ENCODE data around the gene SELENOO. TPM values are rescaled to one million over a fixed set of nuclear protein-coding genes. Genes with fewer than 3 reads are reported as not detected.
"Not testable (repeated sequence)": the region's sequence is repeated elsewhere in the genome, so short reads cannot be mapped to it uniquely, and the experiment has no call there.

The SELENOO gene, protein sequence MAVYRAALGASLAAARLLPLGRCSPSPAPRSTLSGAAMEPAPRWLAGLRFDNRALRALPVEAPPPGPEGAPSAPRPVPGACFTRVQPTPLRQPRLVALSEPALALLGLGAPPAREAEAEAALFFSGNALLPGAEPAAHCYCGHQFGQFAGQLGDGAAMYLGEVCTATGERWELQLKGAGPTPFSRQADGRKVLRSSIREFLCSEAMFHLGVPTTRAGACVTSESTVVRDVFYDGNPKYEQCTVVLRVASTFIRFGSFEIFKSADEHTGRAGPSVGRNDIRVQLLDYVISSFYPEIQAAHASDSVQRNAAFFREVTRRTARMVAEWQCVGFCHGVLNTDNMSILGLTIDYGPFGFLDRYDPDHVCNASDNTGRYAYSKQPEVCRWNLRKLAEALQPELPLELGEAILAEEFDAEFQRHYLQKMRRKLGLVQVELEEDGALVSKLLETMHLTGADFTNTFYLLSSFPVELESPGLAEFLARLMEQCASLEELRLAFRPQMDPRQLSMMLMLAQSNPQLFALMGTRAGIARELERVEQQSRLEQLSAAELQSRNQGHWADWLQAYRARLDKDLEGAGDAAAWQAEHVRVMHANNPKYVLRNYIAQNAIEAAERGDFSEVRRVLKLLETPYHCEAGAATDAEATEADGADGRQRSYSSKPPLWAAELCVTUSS
- 30.8 and 34.4 TPM in 2 replicates for total RNA-seq
- polyA plus RNA-seq (2012) = 21.6 TPM

DNA sequence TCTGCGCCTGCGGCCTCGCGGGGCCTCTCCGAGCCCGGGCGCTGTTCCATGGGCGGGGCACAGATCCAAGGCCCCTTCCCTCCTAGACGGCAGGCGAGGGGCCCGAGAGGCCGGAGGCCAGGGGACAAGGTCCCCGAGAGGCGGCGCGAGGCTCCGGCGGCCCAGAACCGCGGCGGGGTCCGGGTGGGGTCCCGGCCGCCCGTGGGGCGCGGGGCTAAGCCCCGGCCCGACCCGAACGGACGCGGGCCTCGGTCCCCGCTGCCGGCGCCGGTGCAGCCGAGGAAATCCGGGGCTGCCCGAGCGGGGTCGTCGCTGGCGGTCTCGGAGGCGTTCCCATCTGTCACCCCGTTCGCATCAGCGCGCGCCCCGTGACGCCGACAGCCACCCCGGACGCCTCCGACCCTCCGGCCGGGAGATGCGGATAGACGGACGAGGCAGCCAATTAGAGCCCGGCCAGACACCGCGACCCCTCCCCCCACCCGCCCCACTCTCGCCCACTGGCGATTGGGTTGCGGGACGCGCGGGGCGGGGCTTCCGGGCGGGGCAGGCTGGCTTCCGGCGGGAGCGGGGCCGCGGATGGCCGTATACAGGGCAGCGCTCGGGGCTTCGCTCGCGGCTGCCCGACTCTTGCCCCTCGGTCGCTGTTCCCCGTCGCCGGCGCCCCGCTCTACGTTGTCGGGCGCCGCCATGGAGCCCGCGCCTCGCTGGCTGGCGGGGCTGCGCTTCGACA is at the start of gene SELENOO:
SELENOO (plus strand) TSS at position 551 of the 730 bp plus-strand sequence; CDS start at position 577, 26 bp downstream.
- peak; percentile 89 for DNase-seq (ENCODE audit: low read depth)

DNA sequence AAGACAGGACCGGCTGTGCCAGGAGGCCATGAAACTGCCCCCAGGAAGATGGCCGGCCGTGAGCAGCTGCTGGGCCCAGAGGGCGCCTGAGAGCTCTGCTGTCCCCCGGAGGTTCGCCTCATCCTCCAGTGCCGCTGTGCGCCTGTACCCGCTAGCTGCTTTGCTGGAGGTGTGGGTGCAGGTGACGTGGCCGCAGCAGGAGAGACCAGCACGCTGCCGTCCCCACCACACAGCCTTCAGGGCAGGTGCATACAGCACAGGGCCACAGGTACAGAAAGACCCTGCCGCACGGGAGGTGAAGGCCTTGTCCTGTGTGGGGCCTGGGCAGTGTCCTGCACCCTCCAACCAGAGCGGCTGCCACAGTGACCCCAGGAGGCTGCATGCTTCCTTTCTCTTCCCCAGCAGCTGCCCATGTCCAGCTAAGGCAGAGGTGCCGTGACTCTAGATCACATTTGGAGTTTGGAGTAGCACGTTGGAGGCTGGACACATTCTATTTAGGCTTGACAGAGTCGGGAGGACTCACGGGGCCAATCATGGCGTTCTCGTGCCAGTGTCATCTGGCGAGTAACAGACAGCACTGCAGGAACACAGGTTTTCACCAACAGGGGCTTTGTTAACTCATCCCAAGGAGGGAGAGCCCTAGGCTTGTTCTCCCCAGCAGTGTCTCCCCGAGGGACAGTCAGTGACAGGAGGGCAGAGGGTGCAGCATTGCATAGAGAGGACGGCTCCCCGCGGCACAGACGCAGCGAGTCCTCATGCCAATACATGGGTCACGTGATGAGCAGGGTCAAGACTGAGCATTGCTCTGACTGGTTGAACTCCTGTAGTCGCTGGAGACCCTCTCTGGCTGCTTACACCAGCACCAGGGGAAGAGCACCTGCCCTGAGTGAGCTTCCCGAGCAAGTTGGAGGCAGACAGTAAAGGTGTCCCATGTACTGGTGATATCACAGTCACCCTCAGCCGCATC is 49.0 kb upstream of the SELENOO start:
- no peak for DNase-seq (ENCODE audit: low read depth)

DNA sequence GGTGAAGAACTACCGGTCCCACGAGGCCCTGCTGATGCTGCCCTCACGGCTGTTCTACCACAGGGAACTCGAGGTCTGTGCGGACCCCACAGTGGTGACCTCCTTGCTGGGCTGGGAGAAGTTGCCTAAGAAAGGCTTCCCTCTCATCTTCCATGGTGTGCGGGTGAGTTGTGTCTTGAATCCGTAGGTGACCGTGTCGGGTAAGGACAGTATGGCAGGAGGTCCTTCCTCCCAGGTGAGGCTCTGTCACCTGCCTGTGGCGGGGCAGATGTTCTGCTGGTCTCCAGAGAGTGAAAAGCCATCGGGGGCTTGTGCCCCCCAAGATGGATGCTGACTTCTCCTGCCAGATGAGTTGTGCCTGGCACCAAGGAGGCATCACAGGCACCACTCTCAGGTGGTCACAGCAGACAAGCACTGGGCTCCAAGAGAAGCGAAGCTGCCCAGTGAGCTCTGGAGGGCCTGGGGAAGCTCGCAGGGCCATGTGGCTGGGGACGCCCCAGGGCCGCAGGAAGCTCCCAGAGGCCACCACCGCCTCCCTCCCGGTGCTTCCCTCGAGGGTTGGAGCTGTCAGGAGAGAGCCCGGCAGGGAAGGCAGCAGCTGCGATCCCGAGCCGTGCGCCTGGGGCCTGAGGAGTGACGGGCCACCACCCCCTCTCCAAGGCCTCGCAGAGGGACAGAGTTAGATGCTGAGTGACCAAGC is 47.6 kb upstream of the SELENOO start:
- DNase-seq (ENCODE audit: low read depth) = no peak

DNA sequence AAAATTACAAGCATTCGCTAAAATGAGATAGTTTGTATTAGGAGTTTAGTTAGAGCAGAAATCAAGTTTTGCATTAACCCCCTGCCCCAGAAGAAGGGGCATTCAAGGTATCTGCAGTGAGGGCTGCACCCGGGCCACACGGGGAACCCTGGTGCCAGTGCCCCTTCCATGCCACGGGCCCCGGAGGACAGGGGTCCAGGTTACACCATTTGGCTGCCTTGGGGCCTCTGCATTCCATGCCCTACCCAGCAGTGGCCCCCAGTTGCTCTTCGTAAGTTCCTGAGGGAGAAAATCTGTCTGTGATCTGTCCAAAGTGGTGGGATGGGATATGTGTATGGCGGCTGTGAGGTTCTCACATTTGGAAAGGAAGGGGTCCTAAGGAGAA is 47.1 kb upstream of the SELENOO start:
- DNase-seq (ENCODE audit: low read depth) = no peak

DNA sequence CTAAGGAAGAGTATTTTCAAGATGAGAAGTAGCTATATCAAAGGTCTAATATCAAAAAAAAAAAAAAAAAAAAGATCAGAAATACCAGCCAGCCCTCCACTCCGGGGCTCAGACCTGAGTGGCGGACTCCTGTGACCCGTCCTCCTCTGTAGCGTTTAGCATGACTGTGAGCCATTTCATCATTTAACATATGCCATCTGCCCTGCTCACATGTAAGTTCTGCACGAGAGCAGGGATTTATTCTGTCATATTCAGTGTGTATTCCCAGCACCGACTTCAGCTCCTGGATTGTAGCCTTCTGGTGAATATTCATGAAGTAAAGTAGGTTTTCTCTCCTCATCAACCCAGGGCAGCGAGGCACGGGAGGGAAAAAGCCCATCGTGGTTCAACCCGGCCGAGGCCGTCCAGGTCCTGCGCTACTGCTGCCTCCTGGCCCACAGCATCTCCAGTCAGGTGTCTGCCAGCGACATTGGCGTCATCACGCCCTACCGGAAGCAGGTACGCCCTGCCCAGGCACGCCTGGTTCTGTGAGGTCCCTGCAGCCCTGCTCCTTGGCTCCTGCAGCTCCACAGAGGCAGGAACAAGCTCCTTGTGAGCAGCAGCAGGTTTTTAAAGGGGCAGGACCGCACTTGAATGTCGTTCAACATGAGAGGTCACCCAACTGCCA is 43.0 kb upstream of the SELENOO start:
- no peak for DNase-seq (ENCODE audit: low read depth)

DNA sequence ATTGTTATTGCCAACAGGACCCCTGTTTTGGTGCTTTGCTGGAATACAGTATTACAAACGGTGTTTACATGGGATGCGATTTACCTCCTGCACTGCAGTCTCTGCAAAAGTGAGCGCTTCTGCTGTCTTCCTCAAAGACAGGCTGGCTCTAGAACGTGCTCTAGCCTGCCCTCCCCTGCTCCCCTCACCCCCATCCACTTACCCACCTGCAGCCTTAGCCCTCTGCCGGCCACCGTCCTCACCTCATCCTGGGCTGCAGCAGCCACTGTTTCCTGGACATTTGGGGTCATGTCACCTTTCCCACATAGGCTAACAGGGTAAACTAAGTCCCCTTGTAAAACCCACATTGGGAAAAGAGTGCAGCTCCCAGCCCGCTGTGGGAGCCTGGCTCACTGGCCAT is 39.9 kb upstream of the SELENOO start:
- DNase-seq (ENCODE audit: low read depth) = no peak

DNA sequence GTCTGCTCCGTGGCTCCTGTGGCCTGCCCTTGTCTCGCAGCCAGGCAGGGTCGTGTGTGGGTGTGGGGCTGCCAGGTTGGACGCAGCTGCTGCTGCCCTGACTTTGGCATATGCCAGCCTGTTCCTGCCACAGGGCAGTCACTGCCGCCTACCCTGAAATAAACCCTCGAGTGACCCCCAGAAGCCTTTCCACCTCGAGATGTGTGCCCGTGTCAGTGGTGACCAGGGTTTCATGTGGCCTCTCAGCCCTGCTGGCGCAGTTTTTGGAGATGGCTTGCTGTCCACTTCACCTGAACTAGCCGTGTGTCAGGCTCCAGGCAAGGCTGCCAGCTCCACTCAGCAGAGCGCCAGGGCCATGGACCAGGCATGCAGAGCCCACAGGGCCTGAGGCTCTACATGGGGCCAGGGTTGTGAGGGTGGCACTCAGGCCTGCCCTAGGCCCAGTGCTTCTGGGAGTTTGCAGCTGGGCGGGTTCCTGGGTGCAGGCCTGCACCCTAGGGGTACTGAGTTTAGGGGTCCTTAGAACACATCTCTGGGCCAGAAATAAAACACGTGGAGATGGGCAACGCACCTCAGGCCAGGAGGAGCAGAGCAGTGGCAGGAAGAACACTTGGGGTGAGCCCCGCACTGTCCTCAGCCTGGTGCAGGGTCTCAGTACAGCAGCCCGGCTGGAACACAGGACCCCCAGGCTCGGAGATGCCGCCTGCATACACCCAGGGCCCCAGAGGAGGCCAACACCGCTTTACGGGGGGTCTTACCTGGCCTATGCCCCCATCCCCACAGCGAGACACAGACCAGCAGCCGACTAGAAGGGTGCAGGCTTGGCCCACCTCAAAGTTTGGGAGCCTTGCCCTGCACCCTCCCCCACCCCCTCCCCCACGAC is 39.1 kb upstream of the SELENOO start:
- no peak for DNase-seq (ENCODE audit: low read depth)

DNA sequence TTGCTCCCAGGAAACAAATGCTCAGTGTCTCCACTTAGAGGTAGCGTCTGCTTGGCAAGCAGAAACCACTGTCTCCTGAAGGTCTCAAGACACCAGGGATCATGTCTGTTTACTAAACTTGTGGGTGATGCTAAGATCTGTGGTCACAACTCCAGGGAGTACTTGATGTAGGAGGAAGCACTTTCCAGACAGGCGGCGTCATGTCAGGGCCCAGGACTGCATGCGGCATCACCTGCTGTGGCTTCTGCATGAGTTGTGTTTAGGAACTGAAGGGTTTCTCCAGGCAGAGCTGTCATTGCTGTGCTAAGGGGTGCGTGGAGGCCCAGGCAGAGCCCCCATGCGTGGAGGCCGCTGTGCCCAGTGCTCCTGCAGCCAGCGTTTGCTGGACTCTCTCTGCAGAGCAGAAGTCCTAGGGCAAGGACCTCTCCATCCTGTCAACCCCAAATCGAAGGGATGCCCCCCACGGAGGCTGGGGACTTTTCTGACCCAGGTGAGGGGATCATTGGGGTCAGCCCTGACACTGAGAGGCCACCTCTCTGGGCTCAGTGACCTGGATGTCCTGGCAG is 38.3 kb upstream of the SELENOO start:
- DNase-seq (ENCODE audit: low read depth) = no peak

DNA sequence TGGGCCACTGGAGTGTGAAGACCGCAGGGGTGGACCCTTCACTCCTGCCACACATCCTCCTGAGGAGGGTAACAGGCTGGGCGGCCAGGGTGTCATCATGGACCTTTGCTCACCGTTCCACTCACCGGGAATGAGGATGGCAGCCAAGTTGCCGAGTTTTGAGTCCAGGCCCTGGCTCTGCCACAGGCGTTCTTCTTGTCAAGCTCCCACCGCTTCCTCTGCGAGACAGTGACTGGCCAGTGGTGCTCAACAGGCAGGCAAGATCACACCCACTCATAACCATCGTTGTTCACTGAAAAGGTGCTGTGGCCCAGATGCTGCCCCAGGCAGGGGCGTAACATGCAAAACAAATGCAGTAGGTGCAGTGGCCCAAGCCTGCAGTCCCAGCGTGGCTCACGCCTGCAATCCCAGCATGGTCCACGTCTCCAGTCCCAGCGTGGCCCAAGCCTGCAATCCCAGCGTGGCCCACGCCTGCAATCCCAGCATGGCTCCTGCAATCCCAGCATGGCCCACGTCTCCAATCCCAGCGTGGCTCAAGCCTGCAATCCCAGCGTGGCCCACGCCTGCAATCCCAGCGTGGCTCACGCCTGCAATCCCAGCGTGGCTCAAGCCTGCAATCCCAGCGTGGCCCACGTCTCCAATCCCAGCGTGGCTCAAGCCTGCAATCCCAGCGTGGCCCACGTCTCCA is 35.2 kb upstream of the SELENOO start:
- no peak for DNase-seq (ENCODE audit: low read depth)

DNA sequence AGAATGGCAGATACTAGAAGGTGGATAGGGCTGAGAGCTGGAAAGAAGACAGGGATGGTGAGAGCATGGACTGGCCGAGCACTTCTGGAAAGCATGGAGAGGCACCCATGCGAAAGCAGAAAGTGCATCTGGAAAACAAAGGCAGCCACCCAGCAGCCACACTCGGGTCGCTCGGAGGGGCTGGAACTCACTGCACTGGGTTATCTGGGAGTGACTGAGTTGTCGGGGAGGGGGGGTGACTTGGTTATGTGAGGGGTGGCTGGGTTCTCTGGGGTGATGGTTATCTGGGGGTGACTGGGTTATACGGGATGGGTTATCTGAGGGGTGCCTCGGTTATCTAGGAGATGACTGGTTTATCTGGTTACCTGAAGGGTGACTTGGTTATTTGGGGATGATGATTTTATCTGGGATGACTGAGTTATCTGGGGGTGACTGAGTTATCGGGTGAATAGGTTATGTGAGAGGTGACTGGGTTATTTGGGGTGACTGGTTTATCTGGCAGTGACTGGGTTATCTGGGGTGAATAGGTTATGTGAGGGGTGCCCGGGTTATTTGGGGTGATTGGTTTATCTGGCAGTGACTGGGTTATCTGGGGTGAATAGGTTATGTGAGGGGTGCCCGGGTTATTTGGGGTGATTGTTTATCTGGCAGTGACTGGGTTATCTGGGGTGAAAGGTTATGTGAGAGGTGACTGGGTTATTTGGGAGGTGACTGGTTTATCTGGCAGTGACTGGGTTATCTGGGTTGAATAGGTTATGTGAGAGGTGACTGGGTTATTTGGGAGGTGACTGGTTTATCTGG is 32.9 kb upstream of the SELENOO start:
- no peak for DNase-seq (ENCODE audit: low read depth)

DNA sequence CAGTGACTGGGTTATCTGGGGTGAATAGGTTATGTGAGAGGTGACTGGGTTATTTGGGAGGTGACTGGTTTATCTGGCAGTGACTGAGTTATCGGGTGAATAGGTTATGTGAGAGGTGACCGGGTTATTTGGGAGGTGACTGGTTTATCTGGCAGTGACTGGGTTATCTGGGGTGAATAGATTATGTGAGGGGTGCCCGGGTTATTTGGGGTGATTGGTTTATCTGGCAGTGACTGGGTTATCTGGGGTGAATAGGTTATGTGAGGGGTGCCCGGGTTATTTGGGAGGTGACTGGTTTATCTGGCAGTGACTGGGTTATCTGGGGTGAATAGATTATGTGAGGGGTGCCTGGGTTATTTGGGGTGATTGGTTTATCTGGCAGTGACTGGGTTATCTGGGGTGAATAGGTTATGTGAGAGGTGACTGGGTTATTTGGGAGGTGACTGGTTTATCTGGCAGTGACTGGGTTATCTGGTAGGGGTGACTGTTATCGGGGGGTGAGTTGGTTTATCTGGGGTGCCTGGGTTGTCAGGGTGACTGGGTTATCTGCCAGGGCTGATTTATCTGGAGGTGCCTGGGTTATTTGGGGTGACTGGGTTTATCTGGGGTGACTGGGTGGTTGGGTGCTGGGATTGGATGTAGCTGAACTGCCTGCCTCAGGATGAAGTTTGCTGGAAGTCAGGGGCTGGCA is 32.2 kb upstream of the SELENOO start:
- DNase-seq (ENCODE audit: low read depth) = not testable (repeated sequence)

DNA sequence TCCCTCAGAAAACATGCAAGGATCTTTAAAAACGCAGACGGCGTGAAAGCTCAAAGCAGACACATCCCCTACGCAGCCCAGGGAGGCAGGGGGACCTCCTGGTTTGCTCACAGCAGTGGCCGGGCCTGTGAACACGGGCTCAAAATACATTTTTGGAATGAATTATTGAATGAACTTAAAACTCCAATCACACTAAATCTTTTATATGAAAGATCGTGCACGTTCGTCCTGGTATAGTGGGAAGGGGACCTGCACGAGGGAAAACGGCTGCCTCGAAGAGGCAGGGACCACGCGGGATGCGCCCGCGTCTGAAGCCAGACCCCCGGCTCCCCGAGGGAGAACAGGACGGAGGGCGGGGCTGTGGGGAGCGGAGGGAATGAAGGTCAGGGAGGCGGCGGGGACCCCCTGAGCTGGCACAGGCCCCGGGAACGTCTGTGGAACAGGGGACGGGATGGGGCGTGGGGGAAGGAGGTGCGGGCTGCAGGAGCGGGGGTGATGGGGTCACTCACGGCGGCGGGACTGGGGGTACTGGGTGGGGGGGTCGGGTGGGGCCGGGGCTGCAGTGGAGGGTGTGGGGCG is 31.5 kb upstream of the SELENOO start:
- no peak for DNase-seq (ENCODE audit: low read depth)

DNA sequence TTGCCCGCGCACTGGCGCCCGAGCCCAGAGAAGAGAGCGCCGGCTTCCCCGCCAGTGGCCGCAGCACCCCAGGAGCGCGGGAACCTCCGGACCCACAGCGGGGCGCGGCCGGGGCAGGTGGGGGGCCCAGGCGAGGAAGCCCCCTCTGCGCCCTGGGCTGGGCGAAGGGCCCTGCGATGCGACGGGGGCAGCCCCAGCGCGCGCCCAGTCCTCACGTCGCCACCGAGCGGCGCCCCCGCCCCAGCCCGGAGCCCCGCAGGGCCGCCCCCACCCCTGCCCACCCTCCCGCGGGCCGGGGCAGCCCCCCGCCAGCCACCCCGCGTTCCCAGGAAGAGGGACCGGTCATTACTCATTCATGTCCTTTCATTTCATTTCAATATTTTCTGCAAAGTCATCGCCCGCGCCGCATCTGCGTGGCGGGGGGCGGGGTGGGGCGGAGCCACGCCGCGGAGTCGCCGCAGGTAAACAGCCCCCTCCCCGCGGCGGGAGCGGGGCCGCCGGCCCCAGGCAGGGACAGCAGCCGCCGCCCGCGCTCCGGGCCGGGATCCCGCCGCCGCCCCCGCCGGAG is 31.0 kb upstream of the SELENOO start:
- no peak for DNase-seq (ENCODE audit: low read depth)

DNA sequence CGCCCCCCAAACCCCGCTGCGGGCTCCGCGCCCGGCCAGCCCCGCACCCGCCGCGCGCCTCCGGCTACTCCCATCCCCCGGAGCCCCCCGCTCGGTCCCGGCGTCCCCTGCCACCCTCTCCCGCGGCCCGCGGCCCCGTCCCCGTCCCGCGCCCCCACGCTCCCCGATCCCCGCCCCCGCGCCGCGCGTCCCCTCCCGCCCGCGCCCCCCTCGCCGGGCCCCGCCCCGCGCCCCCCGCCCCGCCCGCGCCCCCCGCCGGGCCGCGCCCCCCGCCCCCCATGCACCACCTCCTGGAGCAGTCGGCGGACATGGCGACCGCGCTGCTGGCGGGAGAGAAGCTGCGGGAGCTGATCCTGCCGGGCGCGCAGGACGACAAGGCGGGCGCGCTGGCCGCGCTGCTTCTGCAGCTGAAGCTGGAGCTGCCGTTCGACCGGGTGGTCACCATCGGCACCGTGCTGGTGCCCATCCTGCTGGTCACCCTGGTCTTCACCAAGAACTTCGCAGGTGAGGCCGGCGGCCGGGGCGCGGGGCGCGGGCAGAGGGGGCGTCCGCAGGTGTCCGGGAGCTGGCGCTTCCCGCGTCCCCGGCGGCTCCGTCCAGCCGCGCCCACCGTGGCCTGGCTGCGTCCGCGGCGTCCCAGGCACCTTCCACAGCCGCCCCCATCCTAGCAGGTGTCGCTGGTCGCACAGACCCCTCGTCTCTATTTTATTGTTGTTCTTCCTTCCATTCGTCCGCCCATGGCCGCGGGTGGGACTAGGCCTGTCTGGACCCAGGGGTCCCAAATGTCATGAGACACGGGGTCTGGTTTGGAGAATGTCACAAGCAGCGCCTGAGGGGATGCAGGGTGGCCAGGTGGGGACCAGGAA is 30.1 kb upstream of the SELENOO start, which contains the start of gene PANX2:
PANX2 (plus strand) TSS at position 279 of the 866 bp plus-strand sequence; CDS start at position 279, 0 bp downstream.
- no peak for DNase-seq (ENCODE audit: low read depth)
